K562 (cell line): ENCODE results near the gene ADAMTSL2.

Source experiments
- PCBP1 ChIP-seq: fragments of 200-400 bp; formaldehyde crosslinking; IDR thresholded peaks from 2 replicates; pipeline ENCODE4 v1.6.1; 2018; ENCODE audit warnings: mild to moderate bottlenecking, low read depth, low read length; ENCODE audit not compliant: poor library complexity, severe bottlenecking
- SPI1 ChIP-seq: IDR thresholded peaks from 2 replicates; pipeline ENCODE4 v1.6.1; 2011; ENCODE audit warnings: low read depth, low read length, control low read depth, borderline replicate concordance
- ZFX ChIP-seq: sonication (generic); formaldehyde crosslinking; IDR thresholded peaks from 2 replicates; pipeline ENCODE4 v1.8.0; 2022; ENCODE audit warnings: mild to moderate bottlenecking, missing genetic modification reagents, moderate library complexity
- TF ChIP-seq, protein P1 (sequence below): sonication (generic); formaldehyde crosslinking; IDR thresholded peaks from 2 replicates; pipeline ENCODE4 v1.8.1; 2023; ENCODE audit warnings: mild to moderate bottlenecking, missing genetic modification reagents, moderate library complexity
- TF ChIP-seq, protein P2 (sequence below), 3 experiments: IDR thresholded peaks in 2 of 3; conservative IDR thresholded peaks in 1 of 3; 2 replicates each; pipeline ENCODE4 v1.5.1; 2011 to 2012; ENCODE audit warnings: low read length in 3 of 3, mild to moderate bottlenecking in 3 of 3, control low read depth in 2 of 3, improper control_type of control experiment in 1 of 3, inconsistent platforms in 1 of 3, low read depth in 1 of 3, mixed read lengths in 1 of 3, moderate library complexity in 1 of 3; ENCODE audit not compliant: insufficient read depth in 2 of 3

GRCh38 chr9:133528876-133529241 lies 5.6 kb upstream of the ADAMTSL2 start:
- TF ChIP-seq PCBP1 (no peak), SPI1 (no peak), ZFX (CRISPR knock-in tag) (no peak)
- TF ChIP-seq, protein P1, sequence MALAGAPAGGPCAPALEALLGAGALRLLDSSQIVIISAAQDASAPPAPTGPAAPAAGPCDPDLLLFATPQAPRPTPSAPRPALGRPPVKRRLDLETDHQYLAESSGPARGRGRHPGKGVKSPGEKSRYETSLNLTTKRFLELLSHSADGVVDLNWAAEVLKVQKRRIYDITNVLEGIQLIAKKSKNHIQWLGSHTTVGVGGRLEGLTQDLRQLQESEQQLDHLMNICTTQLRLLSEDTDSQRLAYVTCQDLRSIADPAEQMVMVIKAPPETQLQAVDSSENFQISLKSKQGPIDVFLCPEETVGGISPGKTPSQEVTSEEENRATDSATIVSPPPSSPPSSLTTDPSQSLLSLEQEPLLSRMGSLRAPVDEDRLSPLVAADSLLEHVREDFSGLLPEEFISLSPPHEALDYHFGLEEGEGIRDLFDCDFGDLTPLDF = no peak
- TF ChIP-seq, protein P2, sequence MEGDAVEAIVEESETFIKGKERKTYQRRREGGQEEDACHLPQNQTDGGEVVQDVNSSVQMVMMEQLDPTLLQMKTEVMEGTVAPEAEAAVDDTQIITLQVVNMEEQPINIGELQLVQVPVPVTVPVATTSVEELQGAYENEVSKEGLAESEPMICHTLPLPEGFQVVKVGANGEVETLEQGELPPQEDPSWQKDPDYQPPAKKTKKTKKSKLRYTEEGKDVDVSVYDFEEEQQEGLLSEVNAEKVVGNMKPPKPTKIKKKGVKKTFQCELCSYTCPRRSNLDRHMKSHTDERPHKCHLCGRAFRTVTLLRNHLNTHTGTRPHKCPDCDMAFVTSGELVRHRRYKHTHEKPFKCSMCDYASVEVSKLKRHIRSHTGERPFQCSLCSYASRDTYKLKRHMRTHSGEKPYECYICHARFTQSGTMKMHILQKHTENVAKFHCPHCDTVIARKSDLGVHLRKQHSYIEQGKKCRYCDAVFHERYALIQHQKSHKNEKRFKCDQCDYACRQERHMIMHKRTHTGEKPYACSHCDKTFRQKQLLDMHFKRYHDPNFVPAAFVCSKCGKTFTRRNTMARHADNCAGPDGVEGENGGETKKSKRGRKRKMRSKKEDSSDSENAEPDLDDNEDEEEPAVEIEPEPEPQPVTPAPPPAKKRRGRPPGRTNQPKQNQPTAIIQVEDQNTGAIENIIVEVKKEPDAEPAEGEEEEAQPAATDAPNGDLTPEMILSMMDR (IDR thresholded peaks at IDR 0.05 in 2 of 3, conservative IDR thresholded peaks at IDR 0.05 in 1 of 3; ENCODE audit: insufficient read depth in 2 of 3, low read depth in 1 of 3, low read length in 3 of 3) = no peak
